K562 (cell line): Measurements from ENCODE around the gene PTPN1. TPM values are rescaled to one million over a fixed set of nuclear protein-coding genes. Genes with fewer than 3 reads are reported as not detected.

Source experiments
- KAT2B ChIP-seq: IDR thresholded peaks from one replicate; pipeline ENCODE4 v1.6.1; 2012; ENCODE audit warnings: low read depth, mild to moderate bottlenecking, control low read depth, inconsistent platforms, low read length, moderate library complexity
- KDM1A ChIP-seq, 2 experiments: fragments of 450-650 bp; IDR thresholded peaks; 2 replicates each; pipeline ENCODE4 v1.6.1; 2016; ENCODE audit warnings: mild to moderate bottlenecking in 2 of 2
- KLF1 ChIP-seq: fragments of 450-650 bp; IDR thresholded peaks from 2 replicates; pipeline ENCODE4 v1.6.1; 2016; ENCODE audit warnings: missing genetic modification characterization, missing compliant biosample characterization
- LEF1 ChIP-seq: fragments of 450-650 bp; IDR thresholded peaks from 2 replicates; pipeline ENCODE4 v1.6.1; 2016; ENCODE audit warnings: mild to moderate bottlenecking
- MBD2 ChIP-seq: sonication (generic); IDR thresholded peaks from 2 replicates; pipeline ENCODE4 v1.6.1; 2016; ENCODE audit warnings: low read depth, borderline replicate concordance
- MEIS2 ChIP-seq: fragments of 450-650 bp; IDR thresholded peaks from 2 replicates; pipeline ENCODE4 v1.6.1; 2014; ENCODE audit warnings: mild to moderate bottlenecking; ENCODE audit not compliant: partially characterized antibody
- NFIC ChIP-seq: fragments of 450-650 bp; IDR thresholded peaks from 2 replicates; pipeline ENCODE4 v1.6.1; 2017; ENCODE audit warnings: mild to moderate bottlenecking, inconsistent platforms
- PHTF2 ChIP-seq: fragments of 250-450 bp; sonication (Bioruptor Pico); IDR thresholded peaks from 2 replicates; pipeline ENCODE4 v1.5.0; 2021; ENCODE audit warnings: mild to moderate bottlenecking
- RBM14 ChIP-seq: fragments of 200-400 bp; formaldehyde crosslinking; IDR thresholded peaks from 2 replicates; pipeline ENCODE4 v1.6.1; 2018; ENCODE audit warnings: low read depth, mild to moderate bottlenecking, low read length, moderate library complexity, borderline replicate concordance; ENCODE audit not compliant: insufficient read depth
- RBM22 ChIP-seq: fragments of 200-400 bp; formaldehyde crosslinking; IDR thresholded peaks from 2 replicates; pipeline ENCODE4 v1.6.1; 2018; ENCODE audit warnings: low read length, low read depth; ENCODE audit not compliant: poor library complexity, severe bottlenecking
- RNF2 ChIP-seq: sonication (generic); IDR thresholded peaks from 2 replicates; pipeline ENCODE4 v1.6.1; 2016
- SMARCC2 ChIP-seq: fragments of 450-650 bp; IDR thresholded peaks from 2 replicates; pipeline ENCODE4 v1.6.1; 2017; ENCODE audit warnings: antibody characterized with exemption, moderate library complexity, mild to moderate bottlenecking, low read depth
- SMARCE1 ChIP-seq: fragments of 450-650 bp; IDR thresholded peaks from 2 replicates; pipeline ENCODE4 v1.7.1; 2016; ENCODE audit warnings: mild to moderate bottlenecking
- SRSF9 ChIP-seq: fragments of 200-400 bp; formaldehyde crosslinking; IDR thresholded peaks from 2 replicates; pipeline ENCODE4 v1.6.1; 2017; ENCODE audit warnings: low read depth, low read length, borderline replicate concordance
- YY1 ChIP-seq, 3 experiments: IDR thresholded peaks; 2 replicates each; pipeline ENCODE4 v1.6.1; 2011; ENCODE audit warnings: low read length in 2 of 3, mild to moderate bottlenecking in 2 of 3, moderate library complexity in 2 of 3, borderline replicate concordance in 1 of 3, control low read depth in 1 of 3, low read depth in 1 of 3; ENCODE audit not compliant: insufficient read depth in 3 of 3, insufficient replicate concordance in 2 of 3, control insufficient read depth in 1 of 3, insufficient read length in 1 of 3; ENCODE audit errors: extremely low read depth in 1 of 3
- ZC3H11A ChIP-seq: IDR thresholded peaks from 2 replicates; pipeline ENCODE4 v1.6.1; 2012; ENCODE audit warnings: low read depth, low read length, improper control_type of control experiment
- ZKSCAN8 ChIP-seq: fragments of 200-800 bp; sonication (Bioruptor generic); IDR thresholded peaks from 2 replicates; pipeline ENCODE4 v1.6.1; 2016; ENCODE audit warnings: missing genetic modification characterization, missing compliant biosample characterization
- ZNF212 ChIP-seq: fragments of 450-650 bp; formaldehyde crosslinking; IDR thresholded peaks from 2 replicates; pipeline ENCODE4 v1.4.0; 2020; ENCODE audit warnings: mild to moderate bottlenecking
- ZNF436 ChIP-seq: fragments of 250-450, 450-650 bp; sonication (Bioruptor Pico); formaldehyde crosslinking; IDR thresholded peaks from 2 replicates; pipeline ENCODE4 v1.7.0; 2020; ENCODE audit warnings: mild to moderate bottlenecking
- ZNF561 ChIP-seq: fragments of 450-650 bp; formaldehyde crosslinking; conservative IDR thresholded peaks from 2 replicates; pipeline ENCODE4 v1.4.0; 2020; ENCODE audit warnings: mild to moderate bottlenecking, moderate library complexity
- ZNF583 ChIP-seq: fragments of 250-450 bp; sonication (Bioruptor Pico); IDR thresholded peaks from 2 replicates; pipeline ENCODE4 v1.4.0; 2020
- ZNF699 ChIP-seq: fragments of 250-450 bp; sonication (Bioruptor Pico); IDR thresholded peaks from 2 replicates; pipeline ENCODE4 v1.8.0; 2021; ENCODE audit warnings: mild to moderate bottlenecking, moderate library complexity; ENCODE audit not compliant: insufficient replicate concordance
- ZNF717 ChIP-seq: fragments of 250-450 bp; sonication (Bioruptor Pico); IDR thresholded peaks from 2 replicates; pipeline ENCODE4 v1.5.0; 2021
- polyA plus RNA-seq, 8 experiments: library from polyadenylated mRNA; depleted of rRNA in 4 of 8; stranded (reverse) in 5 of 8; unstranded in 3 of 8; fragments of >200 nt; fragmentation: Nextera tagmentation in 2 of 8; fragmentation: Illumina TruSeq in 1 of 8; extraction: Ambion mirVana in 2 of 8; extraction: Trizol in 1 of 8; gene quantifications; 2 replicates each; pipeline versions ENCODE4 v1.2.1 to v1.2.3, GENCODE V29; 2011 to 2014; ENCODE audit warnings: inconsistent platforms in 1 of 8, missing spikeins in 1 of 8
- total RNA-seq, 7 experiments: library from RNA; depleted of rRNA in 6 of 7; stranded (reverse); fragments of >200 nt in 6 of 7; fragmentation: Illumina TruSeq in 2 of 7; extraction: Trizol in 2 of 7; gene quantifications; 2 replicates each; pipeline versions ENCODE4 v1.2.1 to v1.2.3, GENCODE V29; 2011 to 2021; ENCODE audit warnings: low replicate concordance in 1 of 7
- TF ChIP-seq, protein P1 (sequence below): fragments of 200-800 bp; sonication (Bioruptor generic); IDR thresholded peaks from 2 replicates; pipeline ENCODE4 v1.6.1; 2017; ENCODE audit warnings: missing genetic modification characterization, missing compliant biosample characterization
- TF ChIP-seq, protein P2 (sequence below), 2 experiments: IDR thresholded peaks; 2 replicates each; pipeline ENCODE4 v1.6.1; 2011; ENCODE audit warnings: borderline replicate concordance in 1 of 2, control low read depth in 1 of 2, low read depth in 1 of 2, low read length in 1 of 2, mild to moderate bottlenecking in 1 of 2, mixed read lengths in 1 of 2, moderate library complexity in 1 of 2; ENCODE audit not compliant: insufficient read depth in 1 of 2, insufficient read length in 1 of 2, poor library complexity in 1 of 2, severe bottlenecking in 1 of 2; ENCODE audit errors: extremely low read depth in 1 of 2
- TF ChIP-seq, protein P3 (sequence below): conservative IDR thresholded peaks from 2 replicates; pipeline ENCODE4 v1.6.1; 2011; ENCODE audit warnings: low read depth, mild to moderate bottlenecking, low read length; ENCODE audit not compliant: control insufficient read depth

PTPN1 gene
- total and polyA plus RNA-seq, 9 of the 15 experiments (the other 6 are each of a cell fraction or from before 2014, with no cell fraction given), result 11.0 to 85.3 (median 54.0) TPM

GRCh38 chr20:50516935-50517816 is 7.0 kb downstream of the PTPN1 start (continued):
- TF ChIP-seq ZNF561 (CRISPR knock-in tag), result no peak
- TF ChIP-seq, protein P1, sequence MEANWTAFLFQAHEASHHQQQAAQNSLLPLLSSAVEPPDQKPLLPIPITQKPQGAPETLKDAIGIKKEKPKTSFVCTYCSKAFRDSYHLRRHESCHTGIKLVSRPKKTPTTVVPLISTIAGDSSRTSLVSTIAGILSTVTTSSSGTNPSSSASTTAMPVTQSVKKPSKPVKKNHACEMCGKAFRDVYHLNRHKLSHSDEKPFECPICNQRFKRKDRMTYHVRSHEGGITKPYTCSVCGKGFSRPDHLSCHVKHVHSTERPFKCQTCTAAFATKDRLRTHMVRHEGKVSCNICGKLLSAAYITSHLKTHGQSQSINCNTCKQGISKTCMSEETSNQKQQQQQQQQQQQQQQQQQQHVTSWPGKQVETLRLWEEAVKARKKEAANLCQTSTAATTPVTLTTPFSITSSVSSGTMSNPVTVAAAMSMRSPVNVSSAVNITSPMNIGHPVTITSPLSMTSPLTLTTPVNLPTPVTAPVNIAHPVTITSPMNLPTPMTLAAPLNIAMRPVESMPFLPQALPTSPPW (CRISPR knock-in tag), result no peak
- TF ChIP-seq SMARCE1, result no peak
- no peak for TF ChIP-seq PHTF2 (CRISPR knock-in tag)
- peak in 1 of 2 experiments; percentile 44; a peak in 1 of 4 replicates for TF ChIP-seq KDM1A (IDR thresholded peaks at IDR 0.05)
- TF ChIP-seq, protein P2, sequence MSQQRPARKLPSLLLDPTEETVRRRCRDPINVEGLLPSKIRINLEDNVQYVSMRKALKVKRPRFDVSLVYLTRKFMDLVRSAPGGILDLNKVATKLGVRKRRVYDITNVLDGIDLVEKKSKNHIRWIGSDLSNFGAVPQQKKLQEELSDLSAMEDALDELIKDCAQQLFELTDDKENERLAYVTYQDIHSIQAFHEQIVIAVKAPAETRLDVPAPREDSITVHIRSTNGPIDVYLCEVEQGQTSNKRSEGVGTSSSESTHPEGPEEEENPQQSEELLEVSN (IDR thresholded peaks at IDR 0.05; ENCODE audit: borderline replicate concordance in 1 of 2, extremely low read depth in 1 of 2, insufficient read depth in 1 of 2, insufficient read length in 1 of 2, low read depth in 1 of 2, low read length in 1 of 2, poor library complexity in 1 of 2, severe bottlenecking in 1 of 2), result no peak
- no peak for TF ChIP-seq RBM14
- no peak for TF ChIP-seq ZNF699 (CRISPR knock-in tag)
- no peak for TF ChIP-seq RNF2
- TF ChIP-seq SRSF9, result no peak
- TF ChIP-seq ZNF583 (CRISPR knock-in tag), result no peak
- no peak for TF ChIP-seq ZKSCAN8 (CRISPR knock-in tag)
- TF ChIP-seq, protein P3, sequence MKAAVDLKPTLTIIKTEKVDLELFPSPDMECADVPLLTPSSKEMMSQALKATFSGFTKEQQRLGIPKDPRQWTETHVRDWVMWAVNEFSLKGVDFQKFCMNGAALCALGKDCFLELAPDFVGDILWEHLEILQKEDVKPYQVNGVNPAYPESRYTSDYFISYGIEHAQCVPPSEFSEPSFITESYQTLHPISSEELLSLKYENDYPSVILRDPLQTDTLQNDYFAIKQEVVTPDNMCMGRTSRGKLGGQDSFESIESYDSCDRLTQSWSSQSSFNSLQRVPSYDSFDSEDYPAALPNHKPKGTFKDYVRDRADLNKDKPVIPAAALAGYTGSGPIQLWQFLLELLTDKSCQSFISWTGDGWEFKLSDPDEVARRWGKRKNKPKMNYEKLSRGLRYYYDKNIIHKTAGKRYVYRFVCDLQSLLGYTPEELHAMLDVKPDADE, result no peak
- TF ChIP-seq MEIS2, result peak; percentile 58
- TF ChIP-seq YY1 (IDR thresholded peaks at IDR 0.05; ENCODE audit: borderline replicate concordance in 1 of 3, control insufficient read depth in 1 of 3, extremely low read depth in 1 of 3, insufficient read depth in 3 of 3, insufficient read length in 1 of 3, insufficient replicate concordance in 2 of 3, low read depth in 1 of 3, low read length in 2 of 3), result no peak
- TF ChIP-seq ZNF436, result no peak
- TF ChIP-seq MBD2, result no peak
- no peak for TF ChIP-seq RBM22
- no peak for TF ChIP-seq SMARCC2
- TF ChIP-seq ZNF212 (CRISPR knock-in tag), result no peak
- no peak for TF ChIP-seq KAT2B
- no peak for TF ChIP-seq ZNF717
- no peak for TF ChIP-seq ZC3H11A
- TF ChIP-seq NFIC, result no peak
- no peak for TF ChIP-seq KLF1 (tag)
- no peak for TF ChIP-seq LEF1
